Pancreas (tissue), 10 donors: ENCODE measurements around the gene COL5A1. TPM values are rescaled to one million over a fixed set of nuclear protein-coding genes. Genes with fewer than 3 reads are reported as not detected.

Experiments
- ATAC-seq, 4 donors: fragments of 200-7000 bp; cut with Tn5 transposase; one replicate each; pipeline versions ENCODE4 v1.8.0 to v1.9.1; 2020; ENCODE audit warnings: mild to moderate bottlenecking in 4 of 4, moderate library complexity in 4 of 4
- DNase-seq, 6 donors: peaks; one replicate each; pipeline ENCODE4 v3.0.0-alpha.2; 2020
- FAIRE-seq: peaks from 2 replicates; lab custom pipeline; 2012; peaks lifted over from hg19 to GRCh38; lab: Jason Lieb, UNC
- H3K27ac ChIP-seq, 4 donors: fragments of 200-600 bp; sonication (generic); 1 replicate in 3 of 4; 2 replicates in 1 of 4; pipeline versions ENCODE4 v1.5.0 to v1.8.0; 2020
- H3K27me3 ChIP-seq, 4 donors: fragments of 200-600 bp; one replicate each; pipeline ENCODE4 v1.8.0; 2021
- H3K36me3 ChIP-seq, 3 donors: fragments of 200-600 bp; sonication (generic) in 1 of 3; one replicate each; pipeline versions ENCODE4 v1.5.0 to v1.8.0; 2020 to 2021
- H3K4me1 ChIP-seq, 3 donors: fragments of 200-600 bp; one replicate each; pipeline ENCODE4 v1.8.0; 2021
- H3K4me3 ChIP-seq, 4 donors: fragments of 200-600 bp; sonication (generic) in 2 of 4; one replicate each; pipeline versions ENCODE4 v1.5.0 to v1.8.0; 2020 to 2021
- H3K9me3 ChIP-seq, 4 donors: fragments of 200-600 bp; one replicate each; pipeline ENCODE4 v1.8.0; 2021
- CTCF ChIP-seq, 4 donors: fragments of 200-600 bp; sonication (generic) in 3 of 4; IDR thresholded peaks; one replicate each; pipeline versions ENCODE4 v1.5.0 to v1.8.0; 2021; ENCODE audit warnings: antibody characterized with exemption in 4 of 4
- WGBS, 2 donors: extraction: QIAGEN DNeasy Blood & Tissue Kit; methylation state at CpG; one replicate each; pipeline ENCODE4 v1.1.7; 2013; 5-methylcytosine and 5-hydroxymethylcytosine counted together
- intact Hi-C, 3 donors: fragments of 100-400 bp; cut with DNase I; formaldehyde crosslinking; loops; one replicate each; pipeline versions ENCODE4 v1.11.1 to v1.14.2; 2022
- polyA plus RNA-seq, 2 donors: library from polyadenylated mRNA; stranded (reverse); fragments of 200-250 nt; gene quantifications; one replicate each; pipeline ENCODE4 v1.2.3, GENCODE V29; 2013
- total RNA-seq, 6 donors: library from RNA; stranded (reverse); fragmentation: NEBNext Ultra II Directional in 4 of 6; extraction: Animal tissue kit (Norgen Biotek cat#: 25700) in 4 of 6; gene quantifications; one replicate each; pipeline versions ENCODE4 v1.2.1 to v1.2.4, GENCODE V29; 2021 to 2023
- donor health status: healthy with polysubstance abuse.
- donor health status: DM: no; HTN: no; CAD: no; lungs with moderate emphysema.
- donor health status: DM: no; HTN: no; CAD: no.
- donor health status: control.
- donor health status: control.
- donor health status: Bipolar disorder and iron deficiency.
- donor health status: DM: yes; HTN: yes; CAD: no.
- donor health status: DM: no; HTN: no; CAD: no.
- donor health status: DM: no; HTN: no; CAD: no.
- donor health status: DM: yes; HTN: yes; CAD: no.

COL5A1 gene
- total and polyA plus RNA-seq, 8 donors = 1.2 to 62.8 (median 3.5) TPM

- intact Hi-C loops = no loop called here
- Histone ChIP-seq H3K4me3 (no peak overlapping the region), H3K27ac (no peak overlapping the region), H3K4me1 (no peaks in the 10 kb centered on the region), H3K27me3 (no peaks in the 10 kb centered on the region), H3K36me3 (no peaks in the 10 kb centered on the region), H3K9me3 (no peaks in the 10 kb centered on the region)
- DNase-seq = peak in 3 of 6 donors; percentile 11 to 35 (median 34)
- WGBS, 2 donors = 60 to 74% methylated on average over 16 of the region's 16 CpGs
- no peak for FAIRE-seq
- no peak for TF ChIP-seq CTCF (IDR thresholded peaks at IDR 0.05)
- ATAC-seq = no peak
Measured at GRCh38 chr9:134633362-134634142, 8.1 kb upstream of the COL5A1 start.

GRCh38 chr9:134634176-134634575, 7.4 kb upstream of the COL5A1 start:
- DNase-seq (peak in 2 of 6 donors; percentile 3 to 42), FAIRE-seq (no peak), ATAC-seq (no peak)
- no peaks in the 10 kb centered on the region for H3K4me1 ChIP-seq
- 64 to 75% methylated on average over 9 of the region's 9 CpGs for WGBS, 2 donors
- H3K27ac ChIP-seq = no peak overlapping the region
- no peaks in the 10 kb centered on the region for H3K9me3 ChIP-seq
- intact Hi-C loops = no loop called here
- H3K36me3 ChIP-seq = no peaks in the 10 kb centered on the region
- H3K27me3 ChIP-seq = no peaks in the 10 kb centered on the region
- no peak overlapping the region for H3K4me3 ChIP-seq
- no peak for TF ChIP-seq CTCF (IDR thresholded peaks at IDR 0.05)

- ATAC-seq (no peak), DNase-seq (peak in 2 of 6 donors; percentile 9 to 28), FAIRE-seq (no peak)
- Histone ChIP-seq H3K4me1 (no peaks in the 10 kb centered on the region), H3K36me3 (no peaks in the 10 kb centered on the region), H3K9me3 (no peaks in the 10 kb centered on the region), H3K27me3 (no peaks in the 10 kb centered on the region), H3K27ac (no peak overlapping the region), H3K4me3 (no peak overlapping the region)
- intact Hi-C loops = no loop called here
- TF ChIP-seq CTCF (IDR thresholded peaks at IDR 0.05) = no peak
- 64 to 77% methylated on average over 15 of the region's 15 CpGs for WGBS, 2 donors
Measured at GRCh38 chr9:134634667-134635230, 6.9 kb upstream of the COL5A1 start.

GRCh38 chr9:134635351-134636148, 6.1 kb upstream of the COL5A1 start:
- no peaks in the 10 kb centered on the region for H3K27me3 ChIP-seq
- peak in 2 of 6 donors; percentile 4 to 27 for DNase-seq
- ATAC-seq = no peak
- no peaks in the 10 kb centered on the region for H3K9me3 ChIP-seq
- H3K4me1 ChIP-seq = no peaks in the 10 kb centered on the region
- intact Hi-C loops = no loop called here
- no peak for FAIRE-seq
- H3K27ac ChIP-seq = no peak overlapping the region
- no peaks in the 10 kb centered on the region for H3K36me3 ChIP-seq
- WGBS, 2 donors = 74 to 80% methylated on average over 17 of the region's 17 CpGs
- TF ChIP-seq CTCF (IDR thresholded peaks at IDR 0.05) = no peak
- H3K4me3 ChIP-seq = no peak overlapping the region
